Measurements from ENCODE around the gene NR4A2.
A peak's percentile ranks its signal among the peaks of the same experiment; 100 is the strongest.

The NR4A2 gene

GRCh38 chr2:156332534-156333273 lies at the start of gene NR4A2:
Gene NR4A2, minus strand, starts transcription at chr2:156332721. Its CDS starts 2,535 bp downstream, at chr2:156330186.
- TF ChIP-seq POLR2A (IDR thresholded peaks at IDR 0.05; ENCODE audit: low read length) (peak; percentile 94), GATA1 (IDR thresholded peaks at IDR 0.05; ENCODE audit: low read depth, low read length) (no peak)
- peak; percentile 93 to 94 for DNase-seq

- no peak for DNase-seq
- no peak for TF ChIP-seq GATA1 (IDR thresholded peaks at IDR 0.05; ENCODE audit: low read depth, low read length)
Observed at GRCh38 chr2:156380117-156380645, 47.7 kb upstream of the NR4A2 start.

- DNase-seq = no peak
- TF ChIP-seq GATA1 (IDR thresholded peaks at IDR 0.05; ENCODE audit: low read depth, low read length) (no peak), POLR2A (IDR thresholded peaks at IDR 0.05; ENCODE audit: low read length) (no peak)
Observed at GRCh38 chr2:156379714-156380113, 47.2 kb upstream of the NR4A2 start.

GRCh38 chr2:156379071-156379470 lies 46.5 kb upstream of the NR4A2 start:
- no peak for DNase-seq

GRCh38 chr2:156366753-156367152 lies 34.2 kb upstream of the NR4A2 start:
- no peak for DNase-seq
- no peak for TF ChIP-seq GATA1 (IDR thresholded peaks at IDR 0.05; ENCODE audit: low read depth, low read length)

More at GRCh38 chr2:156379071-156379470, 46.5 kb upstream of the NR4A2 start:
- no peak for TF ChIP-seq GATA1 (IDR thresholded peaks at IDR 0.05; ENCODE audit: low read depth, low read length)
- TF ChIP-seq POLR2A (IDR thresholded peaks at IDR 0.05; ENCODE audit: low read length) = no peak

- no peak for TF ChIP-seq POLR2A (IDR thresholded peaks at IDR 0.05; ENCODE audit: low read length)
- TF ChIP-seq GATA1 (IDR thresholded peaks at IDR 0.05; ENCODE audit: low read depth, low read length) = no peak
- no peak for DNase-seq
Observed at GRCh38 chr2:156363141-156363540, 30.6 kb upstream of the NR4A2 start.

- no peak for TF ChIP-seq GATA1 (IDR thresholded peaks at IDR 0.05; ENCODE audit: low read depth, low read length)
- no peak for TF ChIP-seq POLR2A (IDR thresholded peaks at IDR 0.05; ENCODE audit: low read length)
- DNase-seq = no peak
Observed at GRCh38 chr2:156356014-156356754, 23.7 kb upstream of the NR4A2 start.

- no peak for DNase-seq
- TF ChIP-seq POLR2A (IDR thresholded peaks at IDR 0.05; ENCODE audit: low read length) = no peak
Observed at GRCh38 chr2:156352911-156353310, 20.4 kb upstream of the NR4A2 start.

- no peak for DNase-seq
- no peak for TF ChIP-seq GATA1 (IDR thresholded peaks at IDR 0.05; ENCODE audit: low read depth, low read length)
- no peak for TF ChIP-seq POLR2A (IDR thresholded peaks at IDR 0.05; ENCODE audit: low read length)
Observed at GRCh38 chr2:156350374-156351142, 18.0 kb upstream of the NR4A2 start.

- no peak for DNase-seq
- TF ChIP-seq POLR2A (IDR thresholded peaks at IDR 0.05; ENCODE audit: low read length) (no peak), GATA1 (IDR thresholded peaks at IDR 0.05; ENCODE audit: low read depth, low read length) (no peak)
Observed at GRCh38 chr2:156349605-156350004, 17.1 kb upstream of the NR4A2 start.

GRCh38 chr2:156349161-156349560 lies 16.6 kb upstream of the NR4A2 start:
- DNase-seq = no peak
- TF ChIP-seq GATA1 (IDR thresholded peaks at IDR 0.05; ENCODE audit: low read depth, low read length) (no peak), POLR2A (IDR thresholded peaks at IDR 0.05; ENCODE audit: low read length) (no peak)

GRCh38 chr2:156347431-156347830 lies 14.9 kb upstream of the NR4A2 start:
- TF ChIP-seq POLR2A (IDR thresholded peaks at IDR 0.05; ENCODE audit: low read length) (no peak), GATA1 (IDR thresholded peaks at IDR 0.05; ENCODE audit: low read depth, low read length) (no peak)
- no peak for DNase-seq

GRCh38 chr2:156346731-156347130 lies 14.2 kb upstream of the NR4A2 start:
- TF ChIP-seq GATA1 (IDR thresholded peaks at IDR 0.05; ENCODE audit: low read depth, low read length) (no peak), POLR2A (IDR thresholded peaks at IDR 0.05; ENCODE audit: low read length) (no peak)
- no peak for DNase-seq

- no peak for DNase-seq
- TF ChIP-seq GATA1 (IDR thresholded peaks at IDR 0.05; ENCODE audit: low read depth, low read length) (no peak), POLR2A (IDR thresholded peaks at IDR 0.05; ENCODE audit: low read length) (no peak)
Observed at GRCh38 chr2:156345582-156345981, 13.1 kb upstream of the NR4A2 start.

Data from erythroblast (primary cell).